OCI-LY7 (cell line): ENCODE data around the gene ZNF181. TPM values are rescaled to one million over a fixed set of nuclear protein-coding genes. Genes with fewer than 3 reads are reported as not detected.

ENCODE experiments used
- BruUV-seq: library from RNA; stranded (reverse); fragments of 400-500 nt; replicated peaks from 2 replicates; lab custom pipeline; 2021; lab: Mats Ljungman, UMichigan
- CTCF ChIA-PET: fragments of 300-600 bp; sonication (Branson Sonifier 250); formaldehyde crosslinking; loops from one replicate; lab custom pipeline; 2022; ENCODE audit warnings: antibody characterized with exemption; ENCODE audit not compliant: unreplicated experiment; lab: Charles Lee
- POLR2A ChIA-PET: fragments of 300-600 bp; sonication (Branson Sonifier 250); formaldehyde crosslinking; loops from one replicate; lab custom pipeline; 2022; ENCODE audit warnings: antibody characterized with exemption; lab: Charles Lee
- DNase-seq: peaks from one replicate; pipeline ENCODE4 v3.0.0-alpha.2; 2015; ENCODE audit warnings: low spot score
- H2AFZ ChIP-seq: fragments of 200-600 bp; sonication (generic), shearing (Covaris generic); 2 replicates; pipeline ENCODE4 v1.6.1; 2014; ENCODE audit warnings: mild to moderate bottlenecking, antibody characterized with exemption, low read length, moderate library complexity
- H3K27ac ChIP-seq: fragments of 200-600 bp; sonication (generic); 2 replicates; pipeline ENCODE4 v1.5.1; 2014; ENCODE audit warnings: mixed run types, low read depth, mild to moderate bottlenecking, moderate library complexity, low read length, inconsistent platforms; ENCODE audit not compliant: poor library complexity, severe bottlenecking
- H3K36me3 ChIP-seq: fragments of 200-600 bp; sonication (generic); 2 replicates; pipeline ENCODE4 v1.6.1; 2014; ENCODE audit warnings: mild to moderate bottlenecking, antibody characterized with exemption, low read length, moderate library complexity, mixed read lengths; ENCODE audit not compliant: insufficient read depth
- H3K4me1 ChIP-seq: fragments of 200-600 bp; sonication (generic); 2 replicates; pipeline ENCODE4 v1.5.1; 2014; ENCODE audit warnings: mild to moderate bottlenecking, low read length; ENCODE audit not compliant: insufficient read depth, poor library complexity, severe bottlenecking
- H3K4me2 ChIP-seq: fragments of 200-600 bp; sonication (generic); 2 replicates; pipeline ENCODE4 v1.6.1; 2014; ENCODE audit warnings: mild to moderate bottlenecking, low read length
- H3K4me3 ChIP-seq: fragments of 200-600 bp; sonication (generic); 2 replicates; pipeline ENCODE4 v1.5.1; 2014; ENCODE audit warnings: mild to moderate bottlenecking, low read depth, low read length; ENCODE audit not compliant: poor library complexity, severe bottlenecking
- H3K79me2 ChIP-seq: fragments of 200-600 bp; sonication (generic); 2 replicates; pipeline ENCODE4 v1.6.1; 2016; ENCODE audit warnings: low read depth, mild to moderate bottlenecking, low read length, moderate library complexity, mixed read lengths; ENCODE audit not compliant: insufficient read depth
- H3K9me2 ChIP-seq: fragments of 200-600 bp; sonication (generic); 2 replicates; pipeline ENCODE4 v1.6.1; 2016; ENCODE audit warnings: mild to moderate bottlenecking, low read length, mixed read lengths; ENCODE audit not compliant: insufficient read depth
- H3K9me3 ChIP-seq: fragments of 200-600 bp; sonication (generic); 2 replicates; pipeline ENCODE4 v1.6.1; 2014; ENCODE audit warnings: mild to moderate bottlenecking, mixed run types, low read length, mixed read lengths
- H4K20me1 ChIP-seq: fragments of 200-600 bp; sonication (generic); 2 replicates; pipeline ENCODE4 v1.6.1; 2014; ENCODE audit warnings: mild to moderate bottlenecking, antibody characterized with exemption, low read length, moderate library complexity, mixed read lengths; ENCODE audit not compliant: insufficient read depth
- CTCF ChIP-seq: fragments of 200-600 bp; sonication (generic); conservative IDR thresholded peaks from 2 replicates; pipeline ENCODE4 v1.5.1; 2014; ENCODE audit warnings: mild to moderate bottlenecking, antibody characterized with exemption, low read length, moderate library complexity, mixed read lengths
- EZH2phosphoT487 ChIP-seq: fragments of 200-600 bp; sonication (generic); IDR thresholded peaks from 2 replicates; pipeline ENCODE4 v1.6.1; 2018; ENCODE audit warnings: low read depth, borderline replicate concordance, mild to moderate bottlenecking, mixed run types, antibody characterized with exemption, low read length, moderate library complexity, mixed read lengths
- intact Hi-C: fragments of 100-400 bp; cut with micrococcal nuclease; formaldehyde crosslinking; loops from one replicate; pipeline ENCODE4 v1.10.0; 2022; ENCODE audit not compliant: unreplicated experiment
- total RNA-seq, 2 experiments: library from RNA; depleted of rRNA in 1 of 2; stranded (reverse); fragments of >200 nt in 1 of 2; shearing (Covaris generic) in 1 of 2; gene quantifications; 2 replicates each; pipeline ENCODE4 v1.2.3, GENCODE V29; 2014 to 2022

Gene ZNF181
- total RNA-seq, 2 experiments from 2014 or later = 8.3 to 18.8 TPM

- H3K27ac ChIP-seq = no peak overlapping the region
- H4K20me1 ChIP-seq = no peaks in the 10 kb centered on the region
- peak overlapping the region; percentile 66; the same call in 1 of the 2 replicates for H3K4me2 ChIP-seq
- H2AFZ ChIP-seq = peak overlapping the region; percentile 91
- POLR2A ChIA-PET = no interaction called here
- H3K79me2 ChIP-seq = no peaks in the 10 kb centered on the region
- TF ChIP-seq EZH2phosphoT487 = no peak
- no peak for DNase-seq
- H3K36me3 ChIP-seq = no peaks in the 10 kb centered on the region; the same call in 1 of the 2 replicates
- H3K9me3 ChIP-seq = peaks cover 22% of the 10 kb centered on the region; the same call in 1 of the 2 replicates
- H3K4me1 ChIP-seq = peaks cover 12% of the 10 kb centered on the region
- H3K9me2 ChIP-seq = no peaks in the 10 kb centered on the region
- CTCF ChIA-PET = no interaction called here
- no TSS peak for BruUV-seq
- peak overlapping the region; percentile 69 for H3K4me3 ChIP-seq
- intact Hi-C loops = no loop called here
Observed at GRCh38 chr19:34773555-34773864, 39.5 kb downstream of the ZNF181 start.

GRCh38 chr19:34774857-34775256, 40.8 kb downstream of the ZNF181 start:
- POLR2A ChIA-PET = no interaction called here
- no peak overlapping the region for H3K4me3 ChIP-seq
- CTCF ChIA-PET = no interaction called here
- H3K4me2 ChIP-seq = no peak overlapping the region
- H3K36me3 ChIP-seq = no peaks in the 10 kb centered on the region; the same call in 1 of the 2 replicates
- TF ChIP-seq CTCF (no peak), EZH2phosphoT487 (no peak)
- H3K9me2 ChIP-seq = no peaks in the 10 kb centered on the region
- H3K4me1 ChIP-seq = peaks cover 12% of the 10 kb centered on the region
- H3K9me3 ChIP-seq = peaks cover 22% of the 10 kb centered on the region; the same call in 1 of the 2 replicates
- H3K79me2 ChIP-seq = no peaks in the 10 kb centered on the region
- H3K27ac ChIP-seq = no peak overlapping the region
- intact Hi-C loops = no loop called here
- H2AFZ ChIP-seq = no peak overlapping the region
- no TSS peak for BruUV-seq
- no peaks in the 10 kb centered on the region for H4K20me1 ChIP-seq
- DNase-seq = no peak

- Histone ChIP-seq H3K9me3 (peaks cover 12% of the 10 kb centered on the region; the same call in 1 of the 2 replicates), H3K27ac (no peak overlapping the region), H2AFZ (no peak overlapping the region), H3K79me2 (no peaks in the 10 kb centered on the region), H3K4me1 (no peaks in the 10 kb centered on the region), H3K9me2 (no peaks in the 10 kb centered on the region), H4K20me1 (no peaks in the 10 kb centered on the region), H3K4me2 (no peak overlapping the region), H3K36me3 (no peaks in the 10 kb centered on the region), H3K4me3 (no peak overlapping the region)
- no peak for DNase-seq
- intact Hi-C loops = no loop called here
- BruUV-seq = no TSS peak
- CTCF ChIA-PET = no interaction called here
- TF ChIP-seq CTCF (no peak), EZH2phosphoT487 (no peak)
- POLR2A ChIA-PET = no interaction called here
Observed at GRCh38 chr19:34778342-34778741, 44.3 kb downstream of the ZNF181 start.
